PC-3 (cell line): ENCODE measurements around the gene FEN1.

ENCODE experiments used
- EZH2 ChIP-seq: fragments of 300-600 bp; sonication (generic); IDR thresholded peaks from one replicate; pipeline ENCODE4 v1.6.1; 2017; ENCODE audit warnings: antibody characterized with exemption, mild to moderate bottlenecking, low read length; ENCODE audit not compliant: unreplicated experiment
- EZH2phosphoT487 ChIP-seq: fragments of 300-600 bp; sonication (generic); IDR thresholded peaks from 2 replicates; pipeline ENCODE4 v1.6.1; 2018; ENCODE audit warnings: mild to moderate bottlenecking, antibody characterized with exemption, low read length, borderline replicate concordance
- TF ChIP-seq, protein P1 (sequence below): fragments of 300-600 bp; sonication (generic); conservative IDR thresholded peaks from 2 replicates; pipeline ENCODE4 v1.5.1; 2017; ENCODE audit warnings: antibody characterized with exemption, low read depth, mild to moderate bottlenecking, low read length

DNA sequence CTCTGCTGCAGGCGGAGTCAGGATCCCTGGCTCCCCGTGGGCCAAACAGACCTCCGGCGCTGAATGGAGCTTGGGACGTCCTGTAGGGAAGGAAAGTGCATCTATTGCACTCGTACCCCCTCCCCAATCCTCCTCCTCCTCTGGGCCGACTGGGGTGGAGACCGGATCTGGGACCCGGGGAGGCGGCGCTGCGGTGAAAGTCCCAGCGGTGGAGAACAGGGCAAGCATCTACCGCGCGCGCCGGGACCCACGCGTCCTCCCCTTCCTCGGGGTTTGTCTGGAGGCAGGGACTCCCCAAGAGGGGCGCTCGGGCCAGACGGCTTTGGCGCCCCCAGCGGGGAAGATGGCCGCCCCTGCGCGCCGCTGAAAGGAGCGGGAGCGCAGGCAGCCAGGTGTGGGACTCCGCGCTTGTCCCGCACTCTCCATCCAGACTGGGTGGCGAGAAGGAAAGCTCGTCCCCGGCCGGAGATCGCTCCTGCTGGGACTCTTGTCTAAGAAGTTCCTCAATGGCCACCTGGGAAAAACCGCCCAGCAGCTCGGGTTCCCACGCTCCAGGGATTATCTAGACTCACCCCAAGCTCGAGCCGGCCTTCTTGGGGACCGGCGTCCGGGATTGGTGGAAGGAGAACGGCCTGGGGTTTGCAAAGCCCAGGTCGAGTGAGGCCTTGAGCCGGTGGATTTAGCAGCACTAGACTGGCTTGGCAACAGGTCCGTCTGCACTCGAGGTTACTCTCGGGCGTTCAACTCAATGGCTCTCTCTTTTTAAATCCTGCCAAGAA is 36.1 kb downstream of the FEN1 start:
- TF ChIP-seq, protein P1, sequence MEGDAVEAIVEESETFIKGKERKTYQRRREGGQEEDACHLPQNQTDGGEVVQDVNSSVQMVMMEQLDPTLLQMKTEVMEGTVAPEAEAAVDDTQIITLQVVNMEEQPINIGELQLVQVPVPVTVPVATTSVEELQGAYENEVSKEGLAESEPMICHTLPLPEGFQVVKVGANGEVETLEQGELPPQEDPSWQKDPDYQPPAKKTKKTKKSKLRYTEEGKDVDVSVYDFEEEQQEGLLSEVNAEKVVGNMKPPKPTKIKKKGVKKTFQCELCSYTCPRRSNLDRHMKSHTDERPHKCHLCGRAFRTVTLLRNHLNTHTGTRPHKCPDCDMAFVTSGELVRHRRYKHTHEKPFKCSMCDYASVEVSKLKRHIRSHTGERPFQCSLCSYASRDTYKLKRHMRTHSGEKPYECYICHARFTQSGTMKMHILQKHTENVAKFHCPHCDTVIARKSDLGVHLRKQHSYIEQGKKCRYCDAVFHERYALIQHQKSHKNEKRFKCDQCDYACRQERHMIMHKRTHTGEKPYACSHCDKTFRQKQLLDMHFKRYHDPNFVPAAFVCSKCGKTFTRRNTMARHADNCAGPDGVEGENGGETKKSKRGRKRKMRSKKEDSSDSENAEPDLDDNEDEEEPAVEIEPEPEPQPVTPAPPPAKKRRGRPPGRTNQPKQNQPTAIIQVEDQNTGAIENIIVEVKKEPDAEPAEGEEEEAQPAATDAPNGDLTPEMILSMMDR: peak; percentile 47; the same call in 1 of the 2 replicates
- TF ChIP-seq EZH2phosphoT487 (no peak), EZH2 (no peak)
